ENCODE results near the gene ENTREP3. TPM values are rescaled to one million over a fixed set of nuclear protein-coding genes. Genes with fewer than 3 reads are reported as not detected.

The ENTREP3 gene
- total RNA-seq, 4 donors from 2014 or later, result 7.9 to 22.3 (median 18.8) TPM

Other genes with a start within 250 kb of the ENTREP3 start
- gene DCST2, start 221.7 kb downstream of the ENTREP3 start, total RNA-seq, result not detected
- under 1 TPM in 2 of 4 donors, not detected in 2; 0.13 to 0.35 TPM for gene DCST1, start 221.7 kb downstream of the ENTREP3 start, total RNA-seq
- gene ADAM15, start 204.2 kb downstream of the ENTREP3 start, total RNA-seq, result 10 to 100 TPM; 30.3 to 42.8 (median 36.9) TPM
- under 1 TPM; 0.41 to 0.87 (median 0.80) TPM for gene EFNA4, start 191.7 kb downstream of the ENTREP3 start, total RNA-seq
- 1 to 10 TPM in 2 of 4 donors, under 1 TPM in 1, not detected in 1; 0.55 to 1.8 (median 1.6) TPM for gene EFNA3, start 176.6 kb downstream of the ENTREP3 start, total RNA-seq
- gene EFNA1, start 127.6 kb downstream of the ENTREP3 start, total RNA-seq, result 10 to 100 TPM; 12.6 to 35.1 (median 14.4) TPM
- 10 to 100 TPM in 1 of 4 donors, 1 to 10 TPM in 3; 3.5 to 11.4 (median 8.2) TPM for gene SLC50A1, start 119.6 kb downstream of the ENTREP3 start, total RNA-seq
- 10 to 100 TPM in 3 of 4 donors, 1 to 10 TPM in 1; 7.3 to 69.5 (median 57.9) TPM for gene DPM3, start 115.0 kb downstream of the ENTREP3 start, total RNA-seq
- 100 to 1,000 TPM in 1 of 4 donors, 10 to 100 TPM in 3; 59.6 to 102 (median 91.6) TPM for gene KRTCAP2, start 82.2 kb downstream of the ENTREP3 start, total RNA-seq
- gene TRIM46, start 81.6 kb downstream of the ENTREP3 start, total RNA-seq, result not detected
- 1 to 10 TPM; 1.5 to 4.6 (median 3.3) TPM for gene THBS3, start 47.6 kb downstream of the ENTREP3 start, total RNA-seq
- 10 to 100 TPM; 14.4 to 26.9 (median 24.6) TPM for gene MTX1, start 46.8 kb downstream of the ENTREP3 start, total RNA-seq
- gene SCAMP3, start 6.9 kb upstream of the ENTREP3 start, total RNA-seq, result 100 to 1,000 TPM in 1 of 4 donors, 10 to 100 TPM in 3; 60.0 to 108 (median 79.3) TPM
- 10 to 100 TPM in 2 of 4 donors, 1 to 10 TPM in 2; 7.1 to 13.1 (median 9.8) TPM for gene CLK2, start 18.0 kb upstream of the ENTREP3 start, total RNA-seq
- 1 to 10 TPM in 2 of 4 donors, under 1 TPM in 2; 0.18 to 1.5 (median 1.1) TPM for gene HCN3, start 22.0 kb upstream of the ENTREP3 start, total RNA-seq
- gene PKLR, start 46.0 kb upstream of the ENTREP3 start, total RNA-seq, result not detected
- 10 to 100 TPM; 47.6 to 65.4 (median 49.1) TPM for gene FDPS, start 53.4 kb upstream of the ENTREP3 start, total RNA-seq
- gene RUSC1, start 65.4 kb upstream of the ENTREP3 start, total RNA-seq, result 10 to 100 TPM in 2 of 4 donors, 1 to 10 TPM in 2; 7.4 to 11.5 (median 9.4) TPM